Measurements from ENCODE around the gene CREB3L1. TPM values are rescaled to one million over a fixed set of nuclear protein-coding genes. Genes with fewer than 3 reads are reported as not detected.

CREB3L1 gene
- total RNA-seq, 1 experiment from 2014 or later = 3.3 TPM

DNA sequence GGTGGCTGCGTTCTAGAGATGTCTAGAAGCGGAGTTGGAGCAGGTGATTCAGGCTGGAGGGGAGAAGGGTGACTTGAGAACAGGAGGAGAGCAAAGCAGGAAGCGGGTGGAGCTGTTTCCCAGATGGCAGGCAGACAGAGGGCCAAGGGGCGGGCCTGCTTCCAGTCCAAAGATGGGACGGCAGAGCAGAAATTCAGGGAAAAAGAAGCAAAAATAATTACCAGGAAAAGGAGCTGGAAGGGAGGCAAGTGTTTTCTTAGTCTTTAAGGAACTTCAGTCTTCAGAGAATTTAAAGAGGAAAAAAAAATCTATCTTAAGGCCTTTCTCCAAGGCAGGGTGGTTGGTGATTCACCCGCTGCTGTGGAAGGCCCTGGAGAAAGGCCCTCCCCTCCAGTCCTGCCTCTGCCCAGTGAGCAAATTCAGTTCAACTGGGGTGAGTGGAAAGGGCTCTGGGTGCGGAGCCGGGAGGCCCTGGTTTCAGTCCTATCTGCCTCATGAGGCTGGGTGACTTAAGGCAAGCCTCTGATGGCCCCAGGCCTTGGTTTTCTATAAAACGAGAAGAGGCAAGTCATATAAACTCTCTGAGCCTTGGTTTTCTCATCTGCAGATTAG lies 4.5 kb upstream of the CREB3L1 start:
- Histone ChIP-seq H3K9ac (ENCODE audit: extremely low read depth, insufficient read length, low read length) (no peak overlapping the region), H4K8ac (replicated peaks; ENCODE audit: insufficient read length, low read depth, low read length) (no peak overlapping the region), H3K27me3 (ENCODE audit: insufficient read depth, low read length) (no peaks in the 10 kb centered on the region), H3K56ac (ENCODE audit: insufficient read length, low read depth, low read length) (no peak overlapping the region), H3T11ph (ENCODE audit: low read length) (no peak overlapping the region), H3K79me2 (ENCODE audit: insufficient read depth, low read length) (no peaks in the 10 kb centered on the region), H3K14ac (ENCODE audit: insufficient read depth, low read length) (no peak overlapping the region), H3K9me3 (ENCODE audit: control insufficient read depth, low read depth, low read length) (no peaks in the 10 kb centered on the region), H2BK15ac (ENCODE audit: low read depth, low read length) (no peak overlapping the region), H2BK20ac (ENCODE audit: low read depth, low read length, poor library complexity, severe bottlenecking) (no peak overlapping the region), H3K4me2 (ENCODE audit: insufficient read depth, insufficient read length, low read length) (no peak overlapping the region), H2BK12ac (ENCODE audit: insufficient read length, low read depth, low read length) (no peak overlapping the region), H3K27ac (ENCODE audit: insufficient read length, low read depth, low read length) (no peak overlapping the region), H4K5ac (ENCODE audit: insufficient read length, low read depth, low read length) (no peak overlapping the region), H3K4ac (ENCODE audit: low read depth, low read length) (no peak overlapping the region), H4K91ac (ENCODE audit: insufficient read length, low read depth, low read length) (no peak overlapping the region), H3K4me1 (ENCODE audit: insufficient read depth, low read length) (no peaks in the 10 kb centered on the region; the same call in 1 of the 2 replicates), H3K79me1 (ENCODE audit: insufficient read depth, low read depth, low read length, poor library complexity, severe bottlenecking) (no peaks in the 10 kb centered on the region), H3K23me2 (ENCODE audit: insufficient read length, low read depth, low read length, poor library complexity, severe bottlenecking) (peaks cover 1% of the 10 kb centered on the region), H2BK120ac (ENCODE audit: low read depth, low read length, poor library complexity, severe bottlenecking) (no peak overlapping the region), H3K18ac (ENCODE audit: insufficient read length, low read depth, low read length) (no peak overlapping the region), H2BK5ac (ENCODE audit: insufficient read length, low read length) (no peak overlapping the region), H2AK5ac (ENCODE audit: insufficient read length, low read length) (no peak overlapping the region), H2AFZ (ENCODE audit: low read length) (no peak overlapping the region), H3K23ac (ENCODE audit: insufficient read length, low read depth, low read length) (no peak overlapping the region), H4K20me1 (ENCODE audit: control insufficient read depth, insufficient read depth, insufficient read length) (no peaks in the 10 kb centered on the region)
- no CpG with 5 or more reads among the region's 9 CpGs for WGBS (ENCODE audit: extremely low coverage, insufficient read length, low lambda C conversion rate)
- Mint-ChIP-seq H3K36me3 (ENCODE audit: insufficient read depth in 1 of 3, low read depth in 3 of 3) (no peaks in the 10 kb centered on the region; a peak in 1 of 7 replicates), H3K27ac (peak overlapping the region in 1 of 3 experiments; percentile 7; a peak in 2 of 7 replicates), H3K4me1 (peaks cover 25 to 44% of the 10 kb centered on the region in 2 experiments), H3K27me3 (ENCODE audit: low read depth) (peaks cover 14% of the 10 kb centered on the region), H3K4me3 (no peak overlapping the region), H3K9me3 (no peaks in the 10 kb centered on the region)
- TF ChIP-seq, protein P1, sequence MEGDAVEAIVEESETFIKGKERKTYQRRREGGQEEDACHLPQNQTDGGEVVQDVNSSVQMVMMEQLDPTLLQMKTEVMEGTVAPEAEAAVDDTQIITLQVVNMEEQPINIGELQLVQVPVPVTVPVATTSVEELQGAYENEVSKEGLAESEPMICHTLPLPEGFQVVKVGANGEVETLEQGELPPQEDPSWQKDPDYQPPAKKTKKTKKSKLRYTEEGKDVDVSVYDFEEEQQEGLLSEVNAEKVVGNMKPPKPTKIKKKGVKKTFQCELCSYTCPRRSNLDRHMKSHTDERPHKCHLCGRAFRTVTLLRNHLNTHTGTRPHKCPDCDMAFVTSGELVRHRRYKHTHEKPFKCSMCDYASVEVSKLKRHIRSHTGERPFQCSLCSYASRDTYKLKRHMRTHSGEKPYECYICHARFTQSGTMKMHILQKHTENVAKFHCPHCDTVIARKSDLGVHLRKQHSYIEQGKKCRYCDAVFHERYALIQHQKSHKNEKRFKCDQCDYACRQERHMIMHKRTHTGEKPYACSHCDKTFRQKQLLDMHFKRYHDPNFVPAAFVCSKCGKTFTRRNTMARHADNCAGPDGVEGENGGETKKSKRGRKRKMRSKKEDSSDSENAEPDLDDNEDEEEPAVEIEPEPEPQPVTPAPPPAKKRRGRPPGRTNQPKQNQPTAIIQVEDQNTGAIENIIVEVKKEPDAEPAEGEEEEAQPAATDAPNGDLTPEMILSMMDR (conservative IDR thresholded peaks at IDR 0.05) = no peak
- no peak for DNase-seq
